Stimulated activated CD4-positive, alpha-beta T cell treated with anti-CD3 and anti-CD28 coated beads, Interleukin-4, amount 100 ng/mL, for 48 hours (primary cell): ENCODE measurements around the gene CBY3.
"Not testable (repeated sequence)": the region's sequence is repeated elsewhere in the genome, so short reads cannot be mapped to it uniquely, and the experiment has no call there.

Experiments
- DNase-seq, 2 donors: peaks; one replicate each; pipeline ENCODE4 v3.0.0-alpha.2; 2020; ENCODE audit warnings: low read depth in 2 of 2

CBY3 gene

GRCh38 chr5:179680780-179681401, at the start of gene CBY3:
Gene CBY3 (minus strand): TSS chr5:179681034. CDS start chr5:179680918, 116 bp downstream.
- DNase-seq = no peak

DNA sequence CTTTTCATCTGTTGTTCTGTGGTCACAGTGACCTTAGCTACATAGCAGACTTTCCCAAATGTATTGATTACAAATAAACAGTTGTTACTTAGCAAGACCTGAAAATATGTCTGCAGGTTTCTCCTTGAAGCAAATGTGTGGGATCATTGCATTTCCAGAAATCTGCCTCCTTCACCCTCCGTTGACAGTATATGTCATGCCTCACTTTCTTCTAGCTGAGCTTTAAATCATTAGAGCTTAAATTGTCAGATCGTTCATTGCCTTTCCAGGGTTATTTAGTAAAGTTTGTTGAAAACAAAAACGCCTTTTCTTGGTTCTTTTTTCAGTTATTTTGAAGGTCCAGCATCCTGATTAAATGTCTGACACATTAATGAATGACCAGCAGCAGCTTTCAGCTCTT, 49.5 kb upstream of the CBY3 start:
- no peak for DNase-seq

GRCh38 chr5:179729727-179730126, 48.9 kb upstream of the CBY3 start:
- no peak for DNase-seq

DNA sequence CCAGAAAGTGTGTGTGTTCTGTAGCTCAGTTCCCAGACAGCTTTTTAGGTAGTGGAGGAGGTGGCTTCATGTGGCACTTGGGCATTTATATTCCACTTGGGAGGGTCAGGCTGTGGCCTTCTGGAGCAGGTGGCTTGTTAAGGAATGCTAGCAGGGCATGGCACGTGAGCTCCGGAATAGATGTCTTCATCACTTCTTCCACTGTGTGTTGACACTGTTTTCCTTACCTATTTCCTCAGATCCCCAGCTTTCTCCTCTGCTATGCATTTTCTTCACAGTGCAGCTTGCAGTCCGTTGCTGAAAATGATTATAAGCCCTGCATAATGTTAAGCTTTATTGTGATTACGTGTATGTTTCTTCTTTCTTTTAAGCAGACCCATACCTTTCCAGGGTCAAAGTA, 48.5 kb upstream of the CBY3 start:
- DNase-seq = no peak

DNA sequence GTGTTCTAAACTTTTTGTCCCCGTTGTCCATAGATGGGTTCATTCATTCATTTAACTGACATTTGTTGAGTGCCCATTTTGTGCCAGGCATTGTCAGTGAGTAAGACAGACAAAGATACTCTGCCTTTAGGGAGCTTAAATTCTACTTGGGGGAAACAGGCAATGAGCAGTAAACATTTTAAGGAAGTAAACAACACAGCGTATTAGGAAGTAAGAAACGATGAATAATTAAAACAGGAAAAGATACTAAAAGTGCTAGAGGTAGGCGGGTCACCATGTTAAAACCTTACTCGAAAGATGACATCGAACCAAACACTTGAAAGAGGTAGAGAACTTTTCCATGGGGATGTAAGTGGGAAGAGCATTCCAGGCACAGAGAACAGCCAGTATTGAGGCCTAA, 46.3 kb upstream of the CBY3 start:
- DNase-seq = no peak

- no peak for DNase-seq
Observed at GRCh38 chr5:179724163-179724562, 43.3 kb upstream of the CBY3 start.

DNA sequence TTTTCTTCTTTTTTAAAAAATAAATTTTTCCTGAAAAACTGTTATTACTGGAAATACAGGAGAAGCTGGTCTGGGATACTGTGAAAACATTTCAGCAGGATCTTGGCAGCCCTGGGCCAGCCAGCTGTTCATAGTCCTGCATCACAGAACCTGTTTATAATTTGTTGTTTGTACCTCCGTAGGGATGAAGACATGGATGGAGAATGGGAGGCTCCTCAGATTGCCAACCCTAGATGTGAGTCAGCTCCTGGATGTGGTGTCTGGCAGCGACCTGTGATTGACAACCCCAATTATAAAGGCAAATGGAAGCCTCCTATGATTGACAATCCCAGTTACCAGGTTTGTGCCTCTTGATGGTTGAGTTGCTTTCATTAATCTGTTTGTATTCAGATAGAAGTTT, 39.4 kb upstream of the CBY3 start:
- DNase-seq = no peak

GRCh38 chr5:179716286-179716685, 35.5 kb upstream of the CBY3 start:
- DNase-seq = no peak

- no peak for DNase-seq
Observed at GRCh38 chr5:179700401-179700918, 19.6 kb upstream of the CBY3 start.

- DNase-seq = peak; percentile 28 to 34
Observed at GRCh38 chr5:179699616-179700237, 18.9 kb upstream of the CBY3 start.

GRCh38 chr5:179698935-179699615, 18.2 kb upstream of the CBY3 start, which contains the start of gene CANX:
Gene CANX (plus strand): TSS chr5:179698967. CDS start chr5:179705682, 6,715 bp downstream.
- peak in 1 of 2 donors; percentile 13 for DNase-seq

DNA sequence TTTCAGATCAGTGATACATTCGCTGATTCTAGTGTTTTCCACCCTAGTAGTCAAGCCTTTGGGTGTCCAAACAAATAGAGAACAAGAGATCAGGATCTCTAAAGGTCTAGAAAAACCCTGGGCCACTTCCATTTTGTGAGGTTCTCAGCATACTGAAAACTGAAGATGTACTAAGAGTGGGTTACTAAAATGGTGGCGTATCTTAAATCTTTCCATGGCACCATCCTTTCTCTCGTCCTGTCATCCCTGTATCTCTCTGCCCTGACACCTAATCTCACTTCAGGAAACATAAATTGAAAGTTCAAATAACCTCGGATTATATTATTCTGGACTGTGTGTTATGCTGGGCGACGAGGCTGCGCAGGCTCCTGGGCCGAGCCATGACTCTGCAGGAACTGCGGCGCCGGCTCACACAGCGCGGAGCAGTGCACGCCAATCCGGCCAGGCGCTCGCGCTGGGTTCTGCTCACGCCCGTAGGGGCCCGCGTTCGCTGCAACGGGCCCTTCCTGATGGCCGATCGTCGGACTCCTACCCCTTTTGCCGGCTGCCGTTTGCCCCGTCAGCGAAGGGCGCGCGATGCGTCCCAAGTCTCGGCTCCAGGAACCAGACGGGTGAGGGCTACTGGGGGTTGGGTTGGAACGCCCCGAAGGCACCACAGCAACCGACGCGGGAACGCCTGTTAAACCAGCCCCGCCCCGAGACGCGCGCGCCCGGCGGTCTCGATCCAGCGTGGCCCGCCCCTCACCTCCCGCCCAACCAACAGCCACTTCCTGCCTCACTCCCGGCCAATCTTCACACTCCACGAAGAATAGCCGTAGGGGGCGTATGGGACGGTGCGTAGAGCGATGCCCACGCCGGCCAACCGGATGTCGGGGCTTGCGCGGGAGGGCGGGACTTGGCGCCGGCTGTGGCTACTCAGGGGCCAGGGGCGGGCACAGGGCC, 17.4 kb upstream of the CBY3 start:
- DNase-seq = peak; percentile 96 to 98

DNA sequence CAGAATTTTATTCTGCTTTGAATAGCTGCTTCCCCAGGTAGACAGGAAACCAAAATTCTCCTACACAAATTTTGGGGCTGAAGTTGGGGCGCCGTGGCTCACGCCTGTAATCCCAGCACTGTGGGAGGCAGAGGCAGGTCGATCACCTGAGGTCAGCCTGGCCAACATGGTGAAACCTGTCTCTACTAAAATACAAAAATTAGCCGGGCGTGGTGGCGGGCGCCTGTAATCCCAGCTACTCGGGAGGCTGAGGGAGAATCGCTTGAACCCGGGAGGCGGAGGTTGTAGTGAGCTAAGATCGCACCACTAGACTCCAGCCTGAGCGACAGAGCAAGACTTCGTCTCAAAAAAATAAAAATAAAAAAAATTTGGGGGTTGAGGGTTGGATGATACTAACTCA, 16.7 kb upstream of the CBY3 start:
- not testable (repeated sequence) for DNase-seq

DNA sequence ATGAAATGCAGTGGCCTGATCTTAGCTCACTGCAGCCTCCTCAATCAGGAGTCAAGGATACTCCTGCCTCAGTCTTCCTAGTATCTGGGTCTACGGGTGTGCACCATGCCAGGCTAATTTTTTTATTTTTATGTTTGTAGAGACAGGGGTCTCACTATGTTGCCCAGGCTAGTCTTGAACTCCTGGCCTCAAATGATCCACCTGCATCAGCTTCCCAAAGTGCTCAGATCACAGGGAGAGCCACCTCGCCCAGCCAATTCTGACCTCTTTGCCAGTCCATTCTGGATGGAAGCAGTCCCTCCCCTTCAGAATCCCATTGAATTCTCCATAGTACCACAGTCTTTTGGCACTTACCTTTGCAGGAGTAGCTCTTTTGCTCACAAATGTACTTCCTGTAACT, 16.3 kb upstream of the CBY3 start:
- DNase-seq = no peak

DNA sequence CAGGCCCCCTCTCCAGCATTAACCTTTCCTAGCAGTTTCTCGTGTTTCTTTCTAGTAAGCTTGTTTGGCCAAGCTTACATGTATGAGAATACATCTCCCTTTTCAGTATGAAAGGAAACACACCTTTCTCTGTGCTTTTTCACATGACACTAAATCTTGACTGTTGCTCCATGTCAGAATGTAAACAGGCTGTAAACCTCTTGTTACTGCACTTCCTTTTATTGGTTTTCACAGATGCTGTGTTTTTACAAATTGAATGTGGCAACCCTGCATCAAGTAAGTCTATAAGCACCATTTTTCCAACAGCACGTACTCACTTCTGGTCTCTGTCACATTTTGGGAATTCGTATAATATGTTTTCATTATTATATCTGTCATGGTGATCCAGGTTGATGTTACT, 15.8 kb upstream of the CBY3 start:
- DNase-seq = no peak

- DNase-seq = no peak
Observed at GRCh38 chr5:179694561-179694960, 13.7 kb upstream of the CBY3 start.

GRCh38 chr5:179689212-179689611, 8.4 kb upstream of the CBY3 start:
- DNase-seq = not testable (repeated sequence)

DNA sequence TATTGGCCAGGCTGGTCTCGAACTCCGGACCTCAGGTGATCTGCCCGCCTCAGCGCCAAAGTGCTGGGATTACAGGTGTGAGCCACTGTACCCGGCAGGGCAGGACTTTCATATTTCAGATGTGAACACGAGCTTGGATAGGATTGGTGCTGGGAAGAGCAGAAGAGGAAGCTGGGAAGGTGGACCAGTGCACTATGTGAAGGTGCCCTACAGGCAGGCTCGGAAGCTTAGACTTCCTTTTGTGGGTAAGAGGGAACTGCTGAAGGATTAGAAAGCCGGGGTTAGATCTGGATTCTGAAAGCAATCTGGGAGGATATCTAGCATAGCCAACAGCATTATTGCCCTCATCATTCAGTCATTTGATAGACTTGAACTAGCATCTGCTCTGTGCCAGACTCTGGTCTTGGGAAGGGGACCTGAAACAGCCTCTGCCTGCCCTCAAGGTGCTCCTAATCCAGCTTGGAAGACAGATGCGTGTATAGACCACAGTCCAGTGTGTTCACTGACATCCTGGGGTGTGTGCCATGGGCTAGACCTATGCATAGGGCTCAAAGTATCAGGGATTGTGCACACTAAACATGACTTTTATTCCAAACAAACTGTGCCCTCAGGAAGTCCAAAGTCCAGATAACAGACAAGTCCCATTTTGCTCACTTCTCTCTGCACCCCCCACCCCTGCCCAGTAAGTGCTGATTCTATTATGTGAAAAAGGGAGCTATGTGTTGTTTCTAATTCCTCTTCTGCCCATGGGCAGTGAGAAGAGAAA, 637 bp downstream of the CBY3 start:
- no peak for DNase-seq

DNA sequence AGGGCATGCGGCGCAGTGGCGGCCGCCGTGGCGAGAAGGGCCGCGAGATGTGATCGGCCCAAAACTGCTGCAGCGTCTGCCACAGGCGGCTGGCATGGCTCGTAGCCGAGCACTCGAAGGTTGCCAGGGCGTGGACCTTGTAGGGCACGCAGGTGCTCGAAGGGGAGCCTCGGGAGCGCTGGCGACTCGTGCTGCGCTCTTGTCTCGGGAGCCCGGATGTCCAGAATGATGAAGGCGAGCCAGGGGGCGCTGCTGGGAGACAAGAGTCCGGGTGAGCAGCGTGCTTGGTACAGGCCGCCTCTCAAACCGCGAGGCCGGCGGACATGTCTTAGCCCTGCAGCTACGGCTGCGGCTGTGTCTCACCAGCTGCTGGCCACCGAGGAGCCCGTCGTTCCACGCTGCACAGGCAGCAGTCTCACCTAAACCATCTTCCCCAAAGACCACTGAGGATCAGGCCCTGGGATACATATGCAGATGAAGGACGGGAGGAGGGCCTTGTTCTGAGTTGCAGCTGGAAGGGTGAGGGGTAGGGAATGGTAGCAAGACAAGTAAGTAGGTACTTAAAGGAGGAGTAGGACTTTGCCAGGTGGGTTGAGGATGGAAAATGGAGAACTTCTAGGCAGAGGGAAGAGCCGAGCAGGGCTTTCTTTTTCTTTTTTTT, 1.7 kb downstream of the CBY3 start:
- peak; percentile 58 to 68 for DNase-seq
